ENCODE results near the gene ATP9B. TPM values are rescaled to one million over a fixed set of nuclear protein-coding genes. Genes with fewer than 3 reads are reported as not detected.

The ATP9B gene
- total and polyA plus RNA-seq, 4 donors: 7.1 to 31.4 (median 15.5) TPM

GRCh38 chr18:79387214-79387613 is 318.0 kb downstream of the ATP9B start:
- Histone ChIP-seq H3K27ac (ENCODE audit: low read depth in 1 of 2, low read length in 2 of 2) (no peak overlapping the region), H3K36me3 (ENCODE audit: control insufficient read depth in 4 of 4, insufficient read depth in 3 of 4, low read depth in 1 of 4, low read length in 3 of 4) (no peaks in the 10 kb centered on the region), H3K4me1 (ENCODE audit: control insufficient read depth in 4 of 4, insufficient read depth in 4 of 4, low read length in 3 of 4) (no peaks in the 10 kb centered on the region), H3K4me3 (ENCODE audit: low read depth in 1 of 3, low read length in 3 of 3) (no peak overlapping the region), H3K27me3 (ENCODE audit: control insufficient read depth in 4 of 4, insufficient read depth in 4 of 4, low read length in 3 of 4) (peaks cover 0 to 18% (median 2%) of the 10 kb centered on the region in 4 donors), H3K9ac (ENCODE audit: low read depth in 1 of 2, low read length in 2 of 2) (no peak overlapping the region), H3K9me3 (ENCODE audit: control insufficient read depth in 4 of 4, low read length in 3 of 4) (no peaks in the 10 kb centered on the region)
- no peak for DNase-seq (ENCODE audit: low spot score)
- TF ChIP-seq, protein P1, sequence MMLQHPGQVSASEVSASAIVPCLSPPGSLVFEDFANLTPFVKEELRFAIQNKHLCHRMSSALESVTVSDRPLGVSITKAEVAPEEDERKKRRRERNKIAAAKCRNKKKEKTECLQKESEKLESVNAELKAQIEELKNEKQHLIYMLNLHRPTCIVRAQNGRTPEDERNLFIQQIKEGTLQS (IDR thresholded peaks at IDR 0.05): no peak
- TF ChIP-seq FOXA2 (IDR thresholded peaks at IDR 0.05) (no peak), RAD21 (IDR thresholded peaks at IDR 0.05) (no peak), YY1 (IDR thresholded peaks at IDR 0.05) (no peak), MAX (IDR thresholded peaks at IDR 0.05) (no peak), TAF1 (conservative IDR thresholded peaks at IDR 0.05) (no peak)
- TF ChIP-seq, protein P2, sequence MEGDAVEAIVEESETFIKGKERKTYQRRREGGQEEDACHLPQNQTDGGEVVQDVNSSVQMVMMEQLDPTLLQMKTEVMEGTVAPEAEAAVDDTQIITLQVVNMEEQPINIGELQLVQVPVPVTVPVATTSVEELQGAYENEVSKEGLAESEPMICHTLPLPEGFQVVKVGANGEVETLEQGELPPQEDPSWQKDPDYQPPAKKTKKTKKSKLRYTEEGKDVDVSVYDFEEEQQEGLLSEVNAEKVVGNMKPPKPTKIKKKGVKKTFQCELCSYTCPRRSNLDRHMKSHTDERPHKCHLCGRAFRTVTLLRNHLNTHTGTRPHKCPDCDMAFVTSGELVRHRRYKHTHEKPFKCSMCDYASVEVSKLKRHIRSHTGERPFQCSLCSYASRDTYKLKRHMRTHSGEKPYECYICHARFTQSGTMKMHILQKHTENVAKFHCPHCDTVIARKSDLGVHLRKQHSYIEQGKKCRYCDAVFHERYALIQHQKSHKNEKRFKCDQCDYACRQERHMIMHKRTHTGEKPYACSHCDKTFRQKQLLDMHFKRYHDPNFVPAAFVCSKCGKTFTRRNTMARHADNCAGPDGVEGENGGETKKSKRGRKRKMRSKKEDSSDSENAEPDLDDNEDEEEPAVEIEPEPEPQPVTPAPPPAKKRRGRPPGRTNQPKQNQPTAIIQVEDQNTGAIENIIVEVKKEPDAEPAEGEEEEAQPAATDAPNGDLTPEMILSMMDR (IDR thresholded peaks at IDR 0.05; ENCODE audit: low read depth, low read length, missing input control): no peak
- 62% methylated on average over 6 of the region's 6 CpGs for WGBS

GRCh38 chr18:79387615-79388014 is 318.4 kb downstream of the ATP9B start:
- peaks cover 0 to 22% (median 2%) of the 10 kb centered on the region in 4 donors for H3K27me3 ChIP-seq (ENCODE audit: control insufficient read depth in 4 of 4, insufficient read depth in 4 of 4, low read length in 3 of 4)
- no peak overlapping the region for H3K4me3 ChIP-seq (ENCODE audit: low read depth in 1 of 3, low read length in 3 of 3)
- H3K4me1 ChIP-seq (ENCODE audit: control insufficient read depth in 4 of 4, insufficient read depth in 4 of 4, low read length in 3 of 4): no peaks in the 10 kb centered on the region
- TF ChIP-seq YY1 (IDR thresholded peaks at IDR 0.05) (no peak), RAD21 (IDR thresholded peaks at IDR 0.05) (no peak), TAF1 (conservative IDR thresholded peaks at IDR 0.05) (no peak), SP1 (IDR thresholded peaks at IDR 0.05) (no peak), MAX (IDR thresholded peaks at IDR 0.05) (no peak), NR2F2 (IDR thresholded peaks at IDR 0.05) (no peak), JUND (IDR thresholded peaks at IDR 0.05) (no peak), RXRA (IDR thresholded peaks at IDR 0.05) (no peak), HNF4A (conservative IDR thresholded peaks at IDR 0.05) (no peak), EGR1 (IDR thresholded peaks at IDR 0.05; ENCODE audit: low read depth in 2 of 2) (no peak), FOXA2 (IDR thresholded peaks at IDR 0.05) (no peak), GABPA (IDR thresholded peaks at IDR 0.05 in 1 of 2, conservative IDR thresholded peaks at IDR 0.05 in 1 of 2) (no peak), FOXA1 (IDR thresholded peaks at IDR 0.05) (no peak), HNF4G (IDR thresholded peaks at IDR 0.05) (no peak)
- TF ChIP-seq, protein P3, sequence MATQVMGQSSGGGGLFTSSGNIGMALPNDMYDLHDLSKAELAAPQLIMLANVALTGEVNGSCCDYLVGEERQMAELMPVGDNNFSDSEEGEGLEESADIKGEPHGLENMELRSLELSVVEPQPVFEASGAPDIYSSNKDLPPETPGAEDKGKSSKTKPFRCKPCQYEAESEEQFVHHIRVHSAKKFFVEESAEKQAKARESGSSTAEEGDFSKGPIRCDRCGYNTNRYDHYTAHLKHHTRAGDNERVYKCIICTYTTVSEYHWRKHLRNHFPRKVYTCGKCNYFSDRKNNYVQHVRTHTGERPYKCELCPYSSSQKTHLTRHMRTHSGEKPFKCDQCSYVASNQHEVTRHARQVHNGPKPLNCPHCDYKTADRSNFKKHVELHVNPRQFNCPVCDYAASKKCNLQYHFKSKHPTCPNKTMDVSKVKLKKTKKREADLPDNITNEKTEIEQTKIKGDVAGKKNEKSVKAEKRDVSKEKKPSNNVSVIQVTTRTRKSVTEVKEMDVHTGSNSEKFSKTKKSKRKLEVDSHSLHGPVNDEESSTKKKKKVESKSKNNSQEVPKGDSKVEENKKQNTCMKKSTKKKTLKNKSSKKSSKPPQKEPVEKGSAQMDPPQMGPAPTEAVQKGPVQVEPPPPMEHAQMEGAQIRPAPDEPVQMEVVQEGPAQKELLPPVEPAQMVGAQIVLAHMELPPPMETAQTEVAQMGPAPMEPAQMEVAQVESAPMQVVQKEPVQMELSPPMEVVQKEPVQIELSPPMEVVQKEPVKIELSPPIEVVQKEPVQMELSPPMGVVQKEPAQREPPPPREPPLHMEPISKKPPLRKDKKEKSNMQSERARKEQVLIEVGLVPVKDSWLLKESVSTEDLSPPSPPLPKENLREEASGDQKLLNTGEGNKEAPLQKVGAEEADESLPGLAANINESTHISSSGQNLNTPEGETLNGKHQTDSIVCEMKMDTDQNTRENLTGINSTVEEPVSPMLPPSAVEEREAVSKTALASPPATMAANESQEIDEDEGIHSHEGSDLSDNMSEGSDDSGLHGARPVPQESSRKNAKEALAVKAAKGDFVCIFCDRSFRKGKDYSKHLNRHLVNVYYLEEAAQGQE (IDR thresholded peaks at IDR 0.05): no peak
- TF ChIP-seq, protein P4, sequence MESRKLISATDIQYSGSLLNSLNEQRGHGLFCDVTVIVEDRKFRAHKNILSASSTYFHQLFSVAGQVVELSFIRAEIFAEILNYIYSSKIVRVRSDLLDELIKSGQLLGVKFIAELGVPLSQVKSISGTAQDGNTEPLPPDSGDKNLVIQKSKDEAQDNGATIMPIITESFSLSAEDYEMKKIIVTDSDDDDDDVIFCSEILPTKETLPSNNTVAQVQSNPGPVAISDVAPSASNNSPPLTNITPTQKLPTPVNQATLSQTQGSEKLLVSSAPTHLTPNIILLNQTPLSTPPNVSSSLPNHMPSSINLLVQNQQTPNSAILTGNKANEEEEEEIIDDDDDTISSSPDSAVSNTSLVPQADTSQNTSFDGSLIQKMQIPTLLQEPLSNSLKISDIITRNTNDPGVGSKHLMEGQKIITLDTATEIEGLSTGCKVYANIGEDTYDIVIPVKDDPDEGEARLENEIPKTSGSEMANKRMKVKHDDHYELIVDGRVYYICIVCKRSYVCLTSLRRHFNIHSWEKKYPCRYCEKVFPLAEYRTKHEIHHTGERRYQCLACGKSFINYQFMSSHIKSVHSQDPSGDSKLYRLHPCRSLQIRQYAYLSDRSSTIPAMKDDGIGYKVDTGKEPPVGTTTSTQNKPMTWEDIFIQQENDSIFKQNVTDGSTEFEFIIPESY (IDR thresholded peaks at IDR 0.05): no peak
- TF ChIP-seq, protein P1 (IDR thresholded peaks at IDR 0.05): no peak
- TF ChIP-seq, protein P2 (IDR thresholded peaks at IDR 0.05; ENCODE audit: low read depth, low read length, missing input control): no peak
- DNase-seq (ENCODE audit: low spot score): no peak
- WGBS: 61% methylated on average over 11 of the region's 11 CpGs
- no peak overlapping the region for H3K27ac ChIP-seq (ENCODE audit: low read depth in 1 of 2, low read length in 2 of 2)
- H3K36me3 ChIP-seq (ENCODE audit: control insufficient read depth in 4 of 4, insufficient read depth in 3 of 4, low read depth in 1 of 4, low read length in 3 of 4): no peaks in the 10 kb centered on the region
- H3K9me3 ChIP-seq (ENCODE audit: control insufficient read depth in 4 of 4, low read length in 3 of 4): no peaks in the 10 kb centered on the region
- no peak overlapping the region for H3K9ac ChIP-seq (ENCODE audit: low read depth in 1 of 2, low read length in 2 of 2)

All from liver (tissue), 9 donors.